Naive thymus-derived CD8-positive, alpha-beta T cell (primary cell): Measurements from ENCODE around the gene SLC45A2. TPM values are rescaled to one million over a fixed set of nuclear protein-coding genes. Genes with fewer than 3 reads are reported as not detected.

ENCODE experiments used
- polyA plus RNA-seq, 3 donors: library from polyadenylated mRNA; unstranded; fragments of 300-500 nt; fragmentation: Illumina TruSeq; gene quantifications; one replicate each; pipeline ENCODE4 v1.2.3, GENCODE V29; 2021
- total RNA-seq, 8 experiments: library from RNA in 2 of 8; stranded (reverse) in 2 of 8; gene quantifications; one replicate each; pipeline ENCODE4 v1.2.3 and lab custom pipeline; 2021 to 2026

SLC45A2 gene
- total and polyA plus RNA-seq, 5 experiments from 2014 or later, result 0.93 TPM; not detected in 4

Other genes starting within 250 kb of the SLC45A2 start
- under 1 TPM in 1 of 2 experiments, not detected in 1; 0.05 TPM for gene ADAMTS12, start 92.7 kb downstream of the SLC45A2 start, total RNA-seq
- gene ADAMTS12, start 92.7 kb downstream of the SLC45A2 start, polyA plus RNA-seq, result not detected
- not detected for gene RXFP3, start 48.3 kb downstream of the SLC45A2 start, total RNA-seq
- not detected for gene RXFP3, start 48.3 kb downstream of the SLC45A2 start, polyA plus RNA-seq
- 1 to 10 TPM; 4.8 to 4.9 TPM for gene AMACR, start 23.4 kb upstream of the SLC45A2 start, total RNA-seq
- 1 to 10 TPM; 5.9 to 9.1 (median 7.2) TPM for gene AMACR, start 23.4 kb upstream of the SLC45A2 start, polyA plus RNA-seq
- 1 to 10 TPM; 5.7 to 7.4 TPM for gene C1QTNF3, start 58.5 kb upstream of the SLC45A2 start, total RNA-seq
- gene C1QTNF3, start 58.5 kb upstream of the SLC45A2 start, polyA plus RNA-seq, result under 1 TPM; 0.08 to 0.38 (median 0.36) TPM